Raji (cell line): ENCODE measurements around the gene TNK1.

Experiments
- POLR2A ChIP-seq: IDR thresholded peaks from 2 replicates; pipeline ENCODE4 v1.6.1; 2011; ENCODE audit warnings: low read depth, low read length, control low read depth; ENCODE audit not compliant: insufficient read depth

Gene TNK1

DNA sequence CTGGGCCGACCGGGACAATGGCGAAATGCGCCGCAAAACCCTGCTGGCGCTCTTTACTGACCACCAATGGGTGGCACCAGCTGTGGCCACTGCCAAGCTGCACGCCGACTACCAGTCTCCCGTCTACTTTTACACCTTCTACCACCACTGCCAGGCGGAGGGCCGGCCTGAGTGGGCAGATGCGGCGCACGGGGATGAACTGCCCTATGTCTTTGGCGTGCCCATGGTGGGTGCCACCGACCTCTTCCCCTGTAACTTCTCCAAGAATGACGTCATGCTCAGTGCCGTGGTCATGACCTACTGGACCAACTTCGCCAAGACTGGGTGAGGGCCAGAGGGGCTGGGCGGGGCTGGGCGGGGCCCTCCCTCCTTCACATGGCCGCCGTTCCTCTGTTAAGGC lies 34.9 kb downstream of the TNK1 start:
- TF ChIP-seq POLR2A, result no peak

DNA sequence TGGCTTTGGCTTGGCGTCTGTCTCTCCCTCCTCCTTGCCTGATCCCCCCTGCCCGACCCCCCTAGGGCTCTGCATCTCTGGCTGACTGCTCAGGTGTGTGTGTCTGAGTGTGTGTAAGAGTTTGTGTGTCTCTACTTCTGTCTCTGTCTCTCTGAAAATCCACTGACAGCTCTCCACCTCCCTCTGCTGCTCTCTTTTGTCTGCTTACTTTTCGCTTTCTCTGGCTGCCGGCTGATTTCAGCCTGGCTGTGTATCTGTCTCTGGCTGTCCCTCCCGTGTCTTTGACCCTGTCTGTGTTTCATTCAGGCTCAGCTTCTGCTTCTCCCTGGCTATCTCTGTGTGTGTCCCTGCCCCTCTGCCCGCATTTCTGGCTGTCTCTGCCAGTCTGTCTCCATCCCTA lies 35.4 kb downstream of the TNK1 start:
- no peak for TF ChIP-seq POLR2A

DNA sequence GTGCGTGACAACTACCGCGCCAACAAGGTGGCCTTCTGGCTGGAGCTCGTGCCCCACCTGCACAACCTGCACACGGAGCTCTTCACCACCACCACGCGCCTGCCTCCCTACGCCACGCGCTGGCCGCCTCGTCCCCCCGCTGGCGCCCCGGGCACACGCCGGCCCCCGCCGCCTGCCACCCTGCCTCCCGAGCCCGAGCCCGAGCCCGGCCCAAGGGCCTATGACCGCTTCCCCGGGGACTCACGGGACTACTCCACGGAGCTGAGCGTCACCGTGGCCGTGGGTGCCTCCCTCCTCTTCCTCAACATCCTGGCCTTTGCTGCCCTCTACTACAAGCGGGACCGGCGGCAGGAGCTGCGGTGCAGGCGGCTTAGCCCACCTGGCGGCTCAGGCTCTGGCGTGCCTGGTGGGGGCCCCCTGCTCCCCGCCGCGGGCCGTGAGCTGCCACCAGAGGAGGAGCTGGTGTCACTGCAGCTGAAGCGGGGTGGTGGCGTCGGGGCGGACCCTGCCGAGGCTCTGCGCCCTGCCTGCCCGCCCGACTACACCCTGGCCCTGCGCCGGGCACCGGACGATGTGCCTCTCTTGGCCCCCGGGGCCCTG lies 36.3 kb downstream of the TNK1 start:
- TF ChIP-seq POLR2A, result no peak

DNA sequence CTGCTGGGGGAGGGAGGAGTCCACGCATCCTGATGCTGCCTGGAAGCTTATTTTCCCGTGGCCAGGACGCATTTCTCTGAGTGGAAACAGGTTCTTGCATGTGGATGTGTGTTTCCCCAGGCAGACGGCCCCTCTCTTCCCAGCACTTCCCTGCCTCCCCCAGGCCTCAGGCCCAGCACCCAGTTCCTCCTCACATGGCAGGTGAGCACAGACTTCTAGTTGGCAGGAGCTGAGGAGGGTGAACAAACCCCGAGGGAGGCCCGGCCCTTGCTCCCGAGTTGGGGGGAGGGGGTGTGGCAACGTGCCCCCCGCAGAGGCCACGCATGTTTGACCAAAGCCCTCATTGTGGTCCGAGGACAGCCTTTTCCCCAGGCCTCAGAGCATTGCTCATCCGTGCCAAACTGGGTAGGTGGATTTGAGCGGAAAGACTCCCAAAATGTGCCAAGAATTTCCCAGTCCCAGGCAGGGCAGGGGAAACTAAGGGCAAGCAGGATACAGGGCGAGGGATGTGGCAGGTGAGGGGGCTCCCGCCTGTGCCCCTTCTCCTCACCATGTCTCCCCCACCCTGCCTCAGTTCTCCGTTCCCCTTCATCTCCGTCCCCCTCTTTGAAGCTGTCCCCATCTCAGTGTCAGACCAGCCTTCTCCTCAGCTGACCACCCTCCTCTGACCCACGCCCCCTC lies 37.7 kb downstream of the TNK1 start:
- no peak for TF ChIP-seq POLR2A

DNA sequence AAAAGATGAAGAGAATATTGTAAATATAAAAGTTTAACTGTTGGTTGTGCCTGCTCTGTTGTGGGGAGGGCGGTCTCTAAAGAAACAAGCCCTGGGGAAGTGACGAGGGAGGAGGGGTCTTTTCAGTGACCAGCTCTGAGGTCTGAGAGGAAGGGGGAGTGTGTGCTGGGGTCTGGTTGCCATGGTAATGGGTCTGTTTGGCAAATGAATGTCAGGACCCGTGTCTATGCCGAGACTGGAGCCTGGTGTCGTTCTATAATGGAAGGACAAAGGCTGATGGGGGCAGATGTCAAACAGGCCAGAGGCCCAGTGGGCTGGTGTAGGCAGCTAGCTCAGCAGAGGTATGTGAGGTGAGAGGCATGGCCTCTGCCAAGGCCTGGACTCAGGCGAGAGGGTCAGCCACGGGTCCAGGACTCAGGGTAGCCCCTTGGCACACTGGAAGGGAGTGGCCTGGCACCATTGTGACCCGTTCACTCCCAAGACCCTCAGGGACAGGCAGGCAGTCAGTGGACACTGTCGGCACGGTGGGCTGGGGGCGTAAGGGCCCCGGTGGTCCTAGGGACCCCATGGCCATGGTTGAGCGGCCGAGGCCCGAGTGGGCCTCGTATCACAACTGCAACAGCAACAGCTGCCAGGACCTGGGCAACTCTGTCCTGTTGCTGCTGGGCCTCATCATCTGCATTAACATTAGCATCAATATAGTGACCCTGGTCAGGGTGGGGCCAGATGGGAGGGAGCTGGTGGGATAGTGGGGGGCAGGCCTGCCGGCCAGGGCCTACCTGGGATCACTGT lies 39.1 kb downstream of the TNK1 start, which contains the start of gene SPEM1:
TSS of gene SPEM1 (plus strand) at position 506 of the 792 bp plus-strand sequence. CDS start at position 567, 61 bp downstream.
- no peak for TF ChIP-seq POLR2A

DNA sequence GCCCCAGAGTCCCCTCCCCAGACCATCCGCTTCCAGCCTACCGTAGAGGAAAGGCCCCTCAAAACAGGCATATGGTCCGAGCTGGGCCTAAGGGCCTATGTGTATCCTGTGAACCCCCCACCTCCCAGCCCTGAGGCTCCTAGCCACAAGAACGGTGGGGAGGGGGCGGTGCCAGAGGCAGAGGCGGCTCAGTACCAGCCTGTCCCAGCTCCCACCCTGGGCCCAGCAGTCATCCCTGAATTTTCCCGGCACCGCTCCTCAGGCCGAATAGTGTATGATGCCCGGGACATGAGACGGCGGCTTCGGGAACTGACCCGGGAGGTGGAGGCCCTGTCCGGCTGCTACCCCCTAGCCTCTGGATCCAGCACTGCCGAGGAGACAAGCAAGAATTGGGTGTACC lies 40.3 kb downstream of the TNK1 start:
- TF ChIP-seq POLR2A, result no peak

DNA sequence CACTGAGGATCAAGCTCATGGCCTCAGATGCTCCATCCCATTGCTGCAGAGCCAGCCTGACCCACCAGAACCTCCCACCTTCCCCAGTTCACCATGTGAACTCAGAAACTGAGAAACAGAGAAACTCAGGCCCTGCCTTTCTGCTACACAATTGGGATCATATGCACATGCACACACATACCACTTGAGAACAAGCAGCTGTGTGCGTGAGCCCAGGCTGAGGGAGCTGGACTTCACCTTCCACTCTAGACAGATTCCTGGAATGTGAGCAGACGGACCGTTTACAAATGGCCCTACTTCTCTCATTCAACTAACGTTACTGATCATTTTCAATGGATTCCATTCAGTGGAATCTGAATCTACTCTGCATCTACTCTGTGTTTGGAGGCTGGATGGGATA lies 42.8 kb downstream of the TNK1 start:
- no peak for TF ChIP-seq POLR2A

DNA sequence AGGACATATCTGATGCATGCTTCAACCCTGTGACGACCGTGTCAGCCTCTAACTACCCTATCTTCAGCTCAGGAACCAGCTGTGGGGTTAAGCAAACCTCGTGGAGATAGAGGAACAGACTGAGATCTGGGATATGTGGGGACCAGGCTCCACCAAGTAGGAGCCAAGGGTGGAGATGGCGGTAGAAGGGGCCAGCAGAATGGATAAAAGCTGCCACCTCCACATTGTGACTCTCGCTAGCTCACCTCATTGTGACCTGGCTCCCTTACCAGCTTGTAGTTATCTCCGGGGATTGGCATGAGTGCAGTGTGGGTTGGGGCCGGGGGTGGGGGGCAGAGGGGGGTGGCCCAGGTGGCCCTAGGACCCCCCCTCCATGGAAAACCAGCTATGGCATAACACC lies 44.4 kb downstream of the TNK1 start, which contains the start of gene SPEM2:
TSS of gene SPEM2 (plus strand) at position 301 of the 400 bp plus-strand sequence. CDS start at position 374, 73 bp downstream.
- no peak for TF ChIP-seq POLR2A

DNA sequence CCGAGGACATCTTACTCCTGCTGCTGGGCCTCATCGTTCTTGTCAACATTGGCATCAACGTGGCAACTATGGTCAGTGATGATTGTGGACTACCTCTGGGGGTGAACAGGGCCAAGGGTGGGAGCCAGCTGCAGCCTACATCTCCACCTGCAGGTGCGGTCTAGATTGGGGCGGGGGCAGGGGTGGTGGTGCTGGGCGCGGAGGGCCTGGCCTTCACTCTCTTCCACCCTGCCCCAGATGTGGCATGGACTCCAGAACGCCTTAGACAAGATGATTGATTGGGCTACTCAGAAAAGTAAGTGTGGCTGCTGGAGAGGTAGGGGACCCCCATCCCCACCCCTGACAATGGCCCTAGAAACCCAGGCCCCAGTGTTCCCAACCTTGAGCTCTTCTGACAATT lies 44.9 kb downstream of the TNK1 start:
- no peak for TF ChIP-seq POLR2A

DNA sequence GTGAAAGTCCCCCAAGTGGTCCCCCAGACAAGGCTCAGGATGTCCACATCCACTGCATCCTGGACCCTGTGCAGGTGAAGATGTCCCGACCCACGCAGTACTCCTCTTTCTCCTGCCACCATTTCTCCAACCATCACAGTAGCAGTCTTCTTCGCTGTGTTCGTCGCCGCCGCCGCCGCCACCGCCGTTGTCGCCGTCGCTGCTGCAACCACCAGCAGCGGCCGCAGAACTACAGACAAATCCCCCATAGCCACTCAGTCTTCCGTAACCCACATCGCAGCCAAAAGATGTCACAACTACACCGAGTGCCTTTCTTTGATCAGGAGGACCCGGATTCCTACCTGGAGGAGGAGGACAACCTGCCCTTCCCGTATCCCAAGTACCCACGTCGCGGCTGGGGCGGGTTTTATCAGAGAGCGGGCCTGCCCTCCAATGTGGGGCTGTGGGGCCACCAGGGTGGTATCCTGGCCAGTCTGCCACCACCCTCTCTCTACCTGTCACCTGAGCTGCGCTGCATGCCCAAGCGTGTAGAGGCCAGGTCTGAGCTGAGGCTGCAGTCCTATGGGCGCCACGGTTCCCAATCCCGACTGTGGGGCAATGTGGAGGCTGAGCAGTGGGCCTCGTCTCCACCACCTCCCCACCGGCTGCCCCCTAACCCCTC lies 45.4 kb downstream of the TNK1 start:
- no peak for TF ChIP-seq POLR2A

DNA sequence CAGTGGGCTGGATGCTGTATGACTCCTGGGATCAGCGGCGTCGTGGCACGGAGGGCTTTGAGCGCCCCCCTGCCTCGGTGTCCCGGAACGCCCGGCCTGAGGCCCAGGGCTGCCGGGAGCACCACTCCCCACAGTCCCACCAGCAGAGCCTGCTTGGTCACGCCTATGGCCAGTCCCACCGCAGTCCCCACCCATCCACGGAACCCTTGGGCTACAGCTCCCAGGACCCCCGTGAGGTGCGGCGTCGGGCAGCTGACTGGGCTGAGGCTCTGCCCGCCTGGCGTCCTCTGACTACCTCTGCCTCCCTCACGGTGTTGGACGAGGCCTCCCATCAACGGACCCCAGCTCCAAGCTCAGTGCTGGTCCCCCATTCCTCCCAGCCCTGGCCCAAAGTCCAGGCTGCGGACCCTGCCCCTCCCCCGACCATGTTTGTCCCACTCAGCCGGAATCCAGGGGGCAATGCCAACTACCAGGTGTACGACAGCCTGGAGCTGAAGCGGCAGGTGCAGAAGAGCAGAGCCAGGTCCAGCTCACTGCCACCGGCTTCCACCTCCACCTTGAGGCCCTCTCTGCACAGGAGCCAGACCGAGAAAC lies 46.1 kb downstream of the TNK1 start:
- no peak for TF ChIP-seq POLR2A

DNA sequence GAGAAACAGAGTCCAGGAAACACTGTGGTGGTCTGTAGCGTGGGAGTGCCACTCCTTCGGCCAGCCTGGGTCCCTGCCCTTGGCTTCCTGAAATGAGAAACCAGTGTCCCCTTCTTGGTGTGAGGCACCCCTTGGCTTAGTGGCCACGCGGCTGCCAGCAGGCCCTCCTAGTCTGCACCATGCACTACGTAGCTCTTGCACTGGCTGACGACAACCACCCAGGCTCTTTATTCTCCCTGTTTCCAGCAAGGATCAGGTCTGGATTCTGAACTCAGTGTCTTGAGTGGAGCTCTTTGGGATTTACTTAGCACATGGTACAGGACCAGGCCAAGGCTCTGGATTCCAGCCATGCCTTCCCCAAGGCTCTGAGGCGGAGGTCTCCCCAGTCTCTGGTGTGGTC lies 46.7 kb downstream of the TNK1 start:
- no peak for TF ChIP-seq POLR2A

DNA sequence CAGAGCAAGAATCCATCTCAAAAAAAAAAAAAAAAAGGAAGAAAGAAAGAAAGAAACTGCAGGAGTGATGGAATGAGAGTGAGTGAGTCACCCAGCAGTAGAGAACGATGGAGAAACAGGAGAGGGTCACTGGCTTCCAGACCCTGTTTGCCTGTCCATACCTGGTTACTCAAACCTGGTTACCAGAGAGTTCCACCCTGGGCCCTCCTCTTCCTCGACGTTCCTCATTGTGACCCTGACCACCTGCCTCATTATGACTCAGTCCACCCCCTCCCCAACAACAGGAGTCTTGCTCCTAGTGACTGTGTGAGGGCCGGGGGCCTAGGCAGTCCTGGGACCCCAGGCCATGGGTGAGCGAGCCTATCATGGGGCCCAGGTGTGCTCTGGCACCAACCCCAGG lies 47.7 kb downstream of the TNK1 start, which contains the start of gene SPEM3:
TSS of gene SPEM3 (plus strand) at position 301 of the 400 bp plus-strand sequence. CDS start at position 347, 46 bp downstream.
- no peak for TF ChIP-seq POLR2A

DNA sequence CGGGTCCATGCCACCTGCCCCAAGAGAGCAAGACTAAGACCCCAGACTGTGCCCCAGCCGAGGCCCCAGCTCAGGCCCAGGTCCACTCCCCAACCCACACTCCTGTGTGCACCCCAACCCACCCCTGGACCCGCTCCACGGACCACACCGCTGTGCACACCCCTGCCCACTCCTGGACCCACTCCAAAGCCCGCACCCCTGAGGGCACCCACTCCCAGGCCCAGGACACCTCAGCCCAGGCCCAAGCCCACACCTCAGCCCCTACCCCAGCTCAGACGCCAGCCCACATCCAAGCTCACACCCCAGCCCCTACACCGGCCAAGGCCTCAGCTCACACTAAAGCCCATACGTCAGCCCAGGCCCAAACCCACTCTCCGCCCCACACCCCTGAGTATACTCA lies 48.8 kb downstream of the TNK1 start:
- no peak for TF ChIP-seq POLR2A

DNA sequence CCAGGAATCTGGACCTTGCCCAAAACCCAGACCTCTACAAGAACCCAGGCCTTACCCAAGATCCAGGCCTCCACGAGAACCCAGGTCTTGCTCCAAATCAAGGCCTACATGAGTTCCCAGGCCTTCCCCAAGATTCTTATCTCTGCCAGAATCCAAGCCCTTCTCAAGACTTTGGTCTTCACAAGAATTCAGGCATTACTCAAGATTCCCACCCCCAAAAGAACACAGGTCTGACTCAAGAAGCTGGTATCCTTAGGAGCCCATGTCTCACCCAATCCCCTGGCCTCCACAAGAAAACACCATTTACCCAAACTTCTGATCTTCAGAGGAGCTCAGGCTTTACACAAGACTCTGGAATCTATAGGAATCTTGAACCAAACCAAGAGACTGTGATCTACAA lies 50.3 kb downstream of the TNK1 start:
- no peak for TF ChIP-seq POLR2A
